C1 segment of cervical spinal cord (tissue), 14 donors: ENCODE data around the gene BPIFB1.
A peak's percentile ranks its signal among the peaks of the same experiment; 100 is the strongest.

ENCODE experiments used
- DNase-seq, 14 donors: peaks; one replicate each; lab custom pipeline; 2025; lab: John Stamatoyannopoulos, UW

The BPIFB1 gene

GRCh38 chr20:33282991-33283555, at the start of gene BPIFB1:
Gene BPIFB1, plus strand, starts transcription at chr20:33283214. Its CDS starts 2,860 bp downstream, at chr20:33286074.
- DNase-seq, result no peak

GRCh38 chr20:33234050-33234449, 49.0 kb upstream of the BPIFB1 start:
- no peak for DNase-seq

- no peak for DNase-seq
Observed at GRCh38 chr20:33235696-33236095, 47.3 kb upstream of the BPIFB1 start, which contains the start of gene BPIFA1. Gene BPIFA1, plus strand, starts transcription at chr20:33235996. Its CDS starts 1,716 bp downstream, at chr20:33237712.

GRCh38 chr20:33236351-33236750, 46.7 kb upstream of the BPIFB1 start:
- no peak for DNase-seq

- no peak for DNase-seq
Observed at GRCh38 chr20:33237989-33238388, 45.0 kb upstream of the BPIFB1 start.

- no peak for DNase-seq
Observed at GRCh38 chr20:33239418-33239817, 43.6 kb upstream of the BPIFB1 start.

GRCh38 chr20:33239979-33240736, 42.9 kb upstream of the BPIFB1 start:
- DNase-seq, result no peak

GRCh38 chr20:33240923-33241322, 42.1 kb upstream of the BPIFB1 start:
- no peak for DNase-seq

- no peak for DNase-seq
Observed at GRCh38 chr20:33242319-33243100, 40.5 kb upstream of the BPIFB1 start.

- peak in 1 of 14 donors; percentile 17 for DNase-seq
Observed at GRCh38 chr20:33246077-33246476, 36.9 kb upstream of the BPIFB1 start.

- DNase-seq, result peak in 1 of 14 donors; percentile 83
Observed at GRCh38 chr20:33249456-33249855, 33.6 kb upstream of the BPIFB1 start.

GRCh38 chr20:33250666-33251065, 32.3 kb upstream of the BPIFB1 start:
- no peak for DNase-seq

GRCh38 chr20:33251496-33251895, 31.5 kb upstream of the BPIFB1 start:
- peak in 1 of 14 donors; percentile 65 for DNase-seq

GRCh38 chr20:33252460-33252859, 30.6 kb upstream of the BPIFB1 start:
- no peak for DNase-seq

- DNase-seq, result no peak
Observed at GRCh38 chr20:33255005-33255404, 28.0 kb upstream of the BPIFB1 start.

GRCh38 chr20:33257237-33257636, 25.8 kb upstream of the BPIFB1 start:
- DNase-seq, result no peak

GRCh38 chr20:33259371-33259770, 23.6 kb upstream of the BPIFB1 start:
- no peak for DNase-seq

GRCh38 chr20:33261465-33261864, 21.5 kb upstream of the BPIFB1 start:
- no peak for DNase-seq

GRCh38 chr20:33262658-33263065, 20.4 kb upstream of the BPIFB1 start:
- DNase-seq, result peak in 12 of 14 donors; percentile 18 to 48 (median 40)

- peak in 3 of 14 donors; percentile 5 to 14 (median 10) for DNase-seq
Observed at GRCh38 chr20:33263784-33264183, 19.2 kb upstream of the BPIFB1 start.

GRCh38 chr20:33267701-33268100, 15.3 kb upstream of the BPIFB1 start:
- no peak for DNase-seq

GRCh38 chr20:33272155-33272873, 10.7 kb upstream of the BPIFB1 start:
- DNase-seq, result no peak
